ENCODE results near the gene PRR20D.
"Not testable (repeated sequence)": the region's sequence is repeated elsewhere in the genome, so short reads cannot be mapped to it uniquely, and the experiment has no call there.

The PRR20D gene

GRCh38 chr13:57160332-57160731 lies at the start of gene PRR20D:
Gene PRR20D, plus strand, starts transcription at chr13:57160632. Its CDS starts 387 bp downstream, at chr13:57161019.
- H3K4me3 ChIP-seq (ENCODE audit: low read depth, low read length); H3K9me3 ChIP-seq (ENCODE audit: severe bottlenecking); DNase-seq; H3K27me3 ChIP-seq (ENCODE audit: insufficient read depth, low read depth, severe bottlenecking); H3K36me3 ChIP-seq; H3K27ac ChIP-seq: not testable (repeated sequence)

- Histone ChIP-seq H3K27ac (no peak overlapping the region), H3K36me3 (no peaks in the 10 kb centered on the region), H3K9me3 (ENCODE audit: severe bottlenecking) (no peaks in the 10 kb centered on the region), H3K4me3 (ENCODE audit: low read depth, low read length) (no peak overlapping the region), H3K27me3 (ENCODE audit: insufficient read depth, low read depth, severe bottlenecking) (no peaks in the 10 kb centered on the region)
- TF ChIP-seq CTCF (IDR thresholded peaks at IDR 0.05; ENCODE audit: low read depth, low read length), result no peak
- no peak for DNase-seq
Measured at GRCh38 chr13:57114945-57115344, 45.5 kb upstream of the PRR20D start.

- H3K36me3 ChIP-seq, result no peaks in the 10 kb centered on the region
- no peak overlapping the region for H3K4me3 ChIP-seq (ENCODE audit: low read depth, low read length)
- H3K9me3 ChIP-seq (ENCODE audit: severe bottlenecking), result no peaks in the 10 kb centered on the region
- no peak overlapping the region for H3K27ac ChIP-seq
- no peak for DNase-seq
- H3K27me3 ChIP-seq (ENCODE audit: insufficient read depth, low read depth, severe bottlenecking), result no peaks in the 10 kb centered on the region
- TF ChIP-seq CTCF (IDR thresholded peaks at IDR 0.05; ENCODE audit: low read depth, low read length), result no peak
Measured at GRCh38 chr13:57123681-57124080, 36.8 kb upstream of the PRR20D start.

- H3K27me3 ChIP-seq (ENCODE audit: insufficient read depth, low read depth, severe bottlenecking), result no peaks in the 10 kb centered on the region
- no peak for TF ChIP-seq CTCF (IDR thresholded peaks at IDR 0.05; ENCODE audit: low read depth, low read length)
- H3K9me3 ChIP-seq (ENCODE audit: severe bottlenecking), result no peaks in the 10 kb centered on the region
- no peak for DNase-seq
- H3K36me3 ChIP-seq, result no peaks in the 10 kb centered on the region
- no peak overlapping the region for H3K27ac ChIP-seq
- H3K4me3 ChIP-seq (ENCODE audit: low read depth, low read length), result no peak overlapping the region
Measured at GRCh38 chr13:57128909-57129308, 31.5 kb upstream of the PRR20D start.

- no peak overlapping the region for H3K27ac ChIP-seq
- TF ChIP-seq CTCF (IDR thresholded peaks at IDR 0.05; ENCODE audit: low read depth, low read length), result no peak
- no peaks in the 10 kb centered on the region for H3K27me3 ChIP-seq (ENCODE audit: insufficient read depth, low read depth, severe bottlenecking)
- H3K9me3 ChIP-seq (ENCODE audit: severe bottlenecking), result no peaks in the 10 kb centered on the region
- no peak overlapping the region for H3K4me3 ChIP-seq (ENCODE audit: low read depth, low read length)
- no peak for DNase-seq
- no peaks in the 10 kb centered on the region for H3K36me3 ChIP-seq
Measured at GRCh38 chr13:57136093-57136492, 24.3 kb upstream of the PRR20D start.

GRCh38 chr13:57137585-57137984 lies 22.8 kb upstream of the PRR20D start:
- Histone ChIP-seq H3K27me3 (ENCODE audit: insufficient read depth, low read depth, severe bottlenecking) (no peaks in the 10 kb centered on the region), H3K4me3 (ENCODE audit: low read depth, low read length) (no peak overlapping the region), H3K36me3 (no peaks in the 10 kb centered on the region), H3K9me3 (ENCODE audit: severe bottlenecking) (no peaks in the 10 kb centered on the region), H3K27ac (no peak overlapping the region)
- no peak for TF ChIP-seq CTCF (IDR thresholded peaks at IDR 0.05; ENCODE audit: low read depth, low read length)
- no peak for DNase-seq
